CD14-positive monocyte (primary cell): ENCODE measurements around the gene HECW1. TPM values are rescaled to one million over a fixed set of nuclear protein-coding genes. Genes with fewer than 3 reads are reported as not detected.

ENCODE experiments used
- DNase-seq, 3 donors: peaks; one replicate each; pipeline ENCODE4 v3.0.0-alpha.2; 2011 to 2022
- H2AFZ ChIP-seq: 2 replicates; pipeline ENCODE4 v1.6.0; 2012; ENCODE audit warnings: mild to moderate bottlenecking, low read depth, low read length, inconsistent platforms; ENCODE audit not compliant: insufficient read depth, poor library complexity, severe bottlenecking
- H3K27ac ChIP-seq, 2 donors: 1 replicate in 1 of 2; 2 replicates in 1 of 2; pipeline ENCODE4 v1.5.1; 2012 to 2013; ENCODE audit warnings: low read length in 2 of 2, control low read depth in 1 of 2, inconsistent platforms in 1 of 2, low read depth in 1 of 2, mild to moderate bottlenecking in 1 of 2
- H3K27me3 ChIP-seq, 2 donors: one replicate each; pipeline versions ENCODE4 v1.6.0 to v1.6.1; 2011 to 2013; ENCODE audit warnings: low read length in 2 of 2; ENCODE audit not compliant: control insufficient read depth in 2 of 2, insufficient read depth in 2 of 2
- H3K36me3 ChIP-seq, 2 donors: replicated peaks in 1 of 2; 1 replicate in 1 of 2; 2 replicates in 1 of 2; pipeline versions ENCODE4 v1.5.1 to v1.6.1; 2012 to 2013; ENCODE audit warnings: low read length in 2 of 2, control low read depth in 1 of 2, inconsistent platforms in 1 of 2, mild to moderate bottlenecking in 1 of 2; ENCODE audit not compliant: insufficient read depth in 2 of 2, control insufficient read depth in 1 of 2
- H3K4me1 ChIP-seq, 2 donors: 1 replicate in 1 of 2; 2 replicates in 1 of 2; pipeline versions ENCODE4 v1.5.1 to v1.6.1; 2012 to 2013; ENCODE audit warnings: low read length in 2 of 2, control low read depth in 1 of 2, inconsistent platforms in 1 of 2, mild to moderate bottlenecking in 1 of 2, moderate library complexity in 1 of 2; ENCODE audit not compliant: insufficient read depth in 2 of 2, control insufficient read depth in 1 of 2
- H3K4me2 ChIP-seq: replicated peaks from 2 replicates; pipeline ENCODE3; 2012; ENCODE audit warnings: low read length, moderate library complexity, mild to moderate bottlenecking; ENCODE audit not compliant: poor library complexity, severe bottlenecking; ENCODE audit errors: extremely low read depth
- H3K4me3 ChIP-seq, 3 experiments: fragments of 200-600 bp in 1 of 3; sonication (generic) in 1 of 3; replicated peaks in 1 of 3; 1 replicate in 2 of 3; 2 replicates in 1 of 3; pipeline ENCODE4 v1.5.1; 2011 to 2013; ENCODE audit warnings: low read length in 3 of 3, mild to moderate bottlenecking in 3 of 3, control low read depth in 2 of 3, low read depth in 2 of 3, inconsistent platforms in 1 of 3, moderate library complexity in 1 of 3
- H3K79me2 ChIP-seq: 2 replicates; pipeline ENCODE4 v1.6.0; 2012; ENCODE audit warnings: mild to moderate bottlenecking, control low read depth, inconsistent platforms, low read length, moderate library complexity; ENCODE audit not compliant: insufficient read depth
- H3K9ac ChIP-seq: 2 replicates; pipeline ENCODE4 v1.6.0; 2017; ENCODE audit warnings: low read length, mild to moderate bottlenecking; ENCODE audit not compliant: insufficient read depth, poor library complexity, severe bottlenecking
- H3K9me3 ChIP-seq, 2 donors: replicated peaks in 1 of 2; 1 replicate in 1 of 2; 2 replicates in 1 of 2; pipeline versions ENCODE4 v1.5.1 to v1.6.1; 2012 to 2013; ENCODE audit warnings: low read length in 2 of 2, control low read depth in 1 of 2; ENCODE audit not compliant: control insufficient read depth in 1 of 2, insufficient read depth in 1 of 2
- H4K20me1 ChIP-seq: 2 replicates; pipeline ENCODE4 v1.6.0; 2012; ENCODE audit warnings: mild to moderate bottlenecking, low read length, control low read depth, moderate library complexity; ENCODE audit not compliant: insufficient read depth
- H3K27ac Mint-ChIP-seq, 7 donors: one replicate each; pipeline ENCODE4 v1.8.0; 2020; ENCODE audit warnings: mild to moderate bottlenecking in 7 of 7, mixed read lengths in 7 of 7, moderate library complexity in 6 of 7, inconsistent platforms in 2 of 7
- H3K27me3 Mint-ChIP-seq, 3 donors: one replicate each; pipeline ENCODE4 v1.8.0; 2021 to 2022; ENCODE audit warnings: low read depth in 3 of 3, mild to moderate bottlenecking in 3 of 3, mixed read lengths in 3 of 3, moderate library complexity in 3 of 3, inconsistent platforms in 1 of 3
- H3K36me3 Mint-ChIP-seq, 2 donors: one replicate each; pipeline ENCODE4 v1.8.0; 2020; ENCODE audit warnings: mixed read lengths in 2 of 2, inconsistent platforms in 1 of 2, mild to moderate bottlenecking in 1 of 2
- H3K4me1 Mint-ChIP-seq: one replicate; pipeline ENCODE4 v1.8.0; 2020; ENCODE audit warnings: mild to moderate bottlenecking, mixed read lengths
- H3K4me3 Mint-ChIP-seq, 2 donors: one replicate each; pipeline ENCODE4 v1.8.0; 2020; ENCODE audit warnings: mild to moderate bottlenecking in 2 of 2, mixed read lengths in 2 of 2, moderate library complexity in 1 of 2
- H3K9me3 Mint-ChIP-seq, 7 donors: one replicate each; pipeline ENCODE4 v1.8.0; 2020 to 2022; ENCODE audit warnings: mixed read lengths in 7 of 7, mild to moderate bottlenecking in 6 of 7, moderate library complexity in 6 of 7, inconsistent platforms in 2 of 7
- WGBS: methylation state at CpG from one replicate; pipeline ENCODE4 v1.1.5; 2013; ENCODE audit warnings: missing lambda C conversion rate; ENCODE audit not compliant: insufficient coverage; 5-methylcytosine and 5-hydroxymethylcytosine counted together
- intact Hi-C, 2 donors: fragments of 100-400 bp; cut with micrococcal nuclease; formaldehyde crosslinking; loops; one replicate each; pipeline versions ENCODE4 v1.15.0 to v1.15.1; 2023
- polyA plus RNA-seq, 3 donors: library from polyadenylated mRNA; depleted of rRNA in 1 of 3; unstranded in 2 of 3; stranded (reverse) in 1 of 3; fragments of 300-500 nt in 2 of 3; fragments of >200 nt in 1 of 3; fragmentation: Illumina TruSeq in 2 of 3; gene quantifications; 1 replicate in 2 of 3; 2 replicates in 1 of 3; pipeline ENCODE4 v1.2.3, GENCODE V29; 2012 to 2021
- TF ChIP-seq, protein P1 (sequence below): fragments of 200-600 bp; IDR thresholded peaks from one replicate; pipeline ENCODE4 v1.8.0; 2022; ENCODE audit warnings: antibody characterized with exemption, mild to moderate bottlenecking

Gene HECW1
- polyA plus RNA-seq, 3 donors = not detected

DNA sequence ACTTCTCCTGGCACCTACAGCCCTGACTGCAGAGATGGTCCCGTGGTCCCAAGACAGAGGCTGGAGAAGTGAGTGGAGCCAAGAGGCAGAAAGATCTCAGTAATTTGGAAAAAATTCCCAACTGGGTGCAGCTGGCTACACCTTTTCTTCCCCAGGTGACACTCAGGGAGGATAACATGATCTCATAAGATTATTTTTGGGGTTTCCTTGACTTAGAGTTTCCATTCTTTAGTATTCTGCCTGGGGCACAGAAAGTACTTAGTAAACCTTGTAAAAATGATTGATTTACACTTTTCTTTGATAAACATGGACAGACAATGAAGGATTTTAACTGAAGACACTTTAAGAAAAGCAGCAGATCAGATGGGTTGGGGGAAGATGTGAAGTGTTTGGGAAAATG is 38.6 kb downstream of the HECW1 start:
- Histone ChIP-seq H3K36me3 (no peaks in the 10 kb centered on the region), H3K4me2 (no peak overlapping the region), H3K4me1 (no peaks in the 10 kb centered on the region), H3K27me3 (no peaks in the 10 kb centered on the region), H3K9ac (no peak overlapping the region), H4K20me1 (no peaks in the 10 kb centered on the region), H3K27ac (no peak overlapping the region), H3K4me3 (no peak overlapping the region), H3K9me3 (no peaks in the 10 kb centered on the region), H3K79me2 (no peaks in the 10 kb centered on the region), H2AFZ (no peak overlapping the region)
- Mint-ChIP-seq H3K4me3 (no peak overlapping the region), H3K4me1 (no peaks in the 10 kb centered on the region), H3K9me3 (peaks cover 0 to 6% (median 0%) of the 10 kb centered on the region in 7 donors), H3K27ac (no peak overlapping the region), H3K27me3 (peaks cover 5 to 6% (median 5%) of the 10 kb centered on the region in 3 donors), H3K36me3 (no peaks in the 10 kb centered on the region)
- no CpG with 5 or more reads among the region's 1 CpG for WGBS
- TF ChIP-seq, protein P1, sequence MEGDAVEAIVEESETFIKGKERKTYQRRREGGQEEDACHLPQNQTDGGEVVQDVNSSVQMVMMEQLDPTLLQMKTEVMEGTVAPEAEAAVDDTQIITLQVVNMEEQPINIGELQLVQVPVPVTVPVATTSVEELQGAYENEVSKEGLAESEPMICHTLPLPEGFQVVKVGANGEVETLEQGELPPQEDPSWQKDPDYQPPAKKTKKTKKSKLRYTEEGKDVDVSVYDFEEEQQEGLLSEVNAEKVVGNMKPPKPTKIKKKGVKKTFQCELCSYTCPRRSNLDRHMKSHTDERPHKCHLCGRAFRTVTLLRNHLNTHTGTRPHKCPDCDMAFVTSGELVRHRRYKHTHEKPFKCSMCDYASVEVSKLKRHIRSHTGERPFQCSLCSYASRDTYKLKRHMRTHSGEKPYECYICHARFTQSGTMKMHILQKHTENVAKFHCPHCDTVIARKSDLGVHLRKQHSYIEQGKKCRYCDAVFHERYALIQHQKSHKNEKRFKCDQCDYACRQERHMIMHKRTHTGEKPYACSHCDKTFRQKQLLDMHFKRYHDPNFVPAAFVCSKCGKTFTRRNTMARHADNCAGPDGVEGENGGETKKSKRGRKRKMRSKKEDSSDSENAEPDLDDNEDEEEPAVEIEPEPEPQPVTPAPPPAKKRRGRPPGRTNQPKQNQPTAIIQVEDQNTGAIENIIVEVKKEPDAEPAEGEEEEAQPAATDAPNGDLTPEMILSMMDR = no peak
- intact Hi-C loops = no loop called here
- no peak for DNase-seq

DNA sequence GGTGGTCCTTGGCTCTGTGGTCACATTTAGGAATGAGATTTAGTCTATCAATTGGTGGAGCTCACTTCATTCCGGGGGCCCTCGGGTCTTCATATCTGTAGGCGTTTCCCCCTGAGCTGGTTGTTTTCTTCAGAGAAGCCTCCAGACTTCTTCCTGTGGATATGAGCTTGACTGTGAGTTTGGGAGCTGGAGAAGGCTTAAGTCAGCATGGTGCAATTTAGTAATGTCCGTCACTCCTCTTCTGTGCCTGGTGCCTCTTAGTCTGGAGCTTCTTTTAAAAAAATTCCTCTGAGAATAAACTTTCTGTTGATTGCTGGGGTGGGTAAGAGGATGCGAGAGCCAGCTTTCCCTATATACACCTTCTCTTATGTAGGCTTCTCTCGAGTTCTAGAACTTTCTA is 40.2 kb downstream of the HECW1 start:
- H3K4me3 Mint-ChIP-seq = no peak overlapping the region
- intact Hi-C loops = no loop called here

More for the DNA sequence above, 40.2 kb downstream of the HECW1 start:
- Histone ChIP-seq H3K36me3 (no peaks in the 10 kb centered on the region), H3K9me3 (no peaks in the 10 kb centered on the region), H4K20me1 (no peaks in the 10 kb centered on the region), H3K4me1 (no peaks in the 10 kb centered on the region), H3K79me2 (no peaks in the 10 kb centered on the region), H2AFZ (no peak overlapping the region), H3K4me3 (no peak overlapping the region), H3K4me2 (no peak overlapping the region), H3K9ac (no peak overlapping the region), H3K27me3 (no peaks in the 10 kb centered on the region), H3K27ac (no peak overlapping the region)
- Mint-ChIP-seq H3K4me1 (no peaks in the 10 kb centered on the region), H3K36me3 (no peaks in the 10 kb centered on the region), H3K9me3 (peaks cover 0 to 6% (median 0%) of the 10 kb centered on the region in 7 donors), H3K27ac (no peak overlapping the region), H3K27me3 (peaks cover 5% of the 10 kb centered on the region in 3 donors)
- WGBS = 100% methylated on average over 3 of the region's 6 CpGs
- no peak for DNase-seq
- TF ChIP-seq, protein P1 = no peak
